Measurements from ENCODE around the gene BAHD1.

- TF ChIP-seq CTCF (IDR thresholded peaks at IDR 0.05; ENCODE audit: insufficient read depth, low read length): no peak
- no peak for TF ChIP-seq REST (IDR thresholded peaks at IDR 0.05; ENCODE audit: insufficient replicate concordance, low read depth)
Measured at GRCh38 chr15:40452296-40453090, 11.7 kb downstream of the BAHD1 start.
